Activated T-cell treated with anti-CD3 and anti-CD28 coated beads, Interleukin-2, amount 50 U/mL, for 72 hours (primary cell): ENCODE measurements around the gene GRK3. TPM values are rescaled to one million over a fixed set of nuclear protein-coding genes. Genes with fewer than 3 reads are reported as not detected.

ENCODE experiments used
- ATAC-seq, 2 donors: fragments of 150-1000 bp; cut with Tn5 transposase; replicated peaks in 1 of 2; 2 replicates each; pipeline ENCODE4 v1.10.0; 2021; ENCODE audit warnings: moderate library complexity in 2 of 2, mild to moderate bottlenecking in 1 of 2
- DNase-seq, 2 donors: peaks; one replicate each; pipeline ENCODE4 v3.0.0; 2021 to 2022; ENCODE audit warnings: mixed read lengths in 1 of 2
- H3K27ac Mint-ChIP-seq: one replicate; pipeline ENCODE4 v1.8.0; 2022; ENCODE audit warnings: mild to moderate bottlenecking, moderate library complexity, mixed read lengths
- H3K27me3 Mint-ChIP-seq: one replicate; pipeline ENCODE4 v1.8.0; 2022; ENCODE audit warnings: low read depth, mixed read lengths
- H3K36me3 Mint-ChIP-seq, 2 donors: one replicate each; pipeline ENCODE4 v1.8.0; 2022; ENCODE audit warnings: mixed read lengths in 2 of 2, mild to moderate bottlenecking in 1 of 2; ENCODE audit not compliant: insufficient read depth in 2 of 2
- H3K4me1 Mint-ChIP-seq: one replicate; pipeline ENCODE4 v1.8.0; 2022; ENCODE audit warnings: low read depth, mixed read lengths
- H3K4me3 Mint-ChIP-seq, 2 donors: one replicate each; pipeline ENCODE4 v1.8.0; 2022; ENCODE audit warnings: mild to moderate bottlenecking in 2 of 2, mixed read lengths in 2 of 2, moderate library complexity in 2 of 2
- H3K9me3 Mint-ChIP-seq, 2 donors: one replicate each; pipeline ENCODE4 v1.8.0; 2022; ENCODE audit warnings: mixed read lengths in 2 of 2
- total RNA-seq, 2 donors: library from RNA; stranded (reverse); gene quantifications; one replicate each; pipeline ENCODE4 v1.2.3, GENCODE V29; 2022

GRK3 gene
- total RNA-seq, 2 donors from 2014 or later: 25.9 to 31.9 TPM

GRCh38 chr22:25748140-25748539 lies 183.7 kb downstream of the GRK3 start:
- ATAC-seq: no peak
- H3K27ac Mint-ChIP-seq: no peak overlapping the region
- H3K4me3 Mint-ChIP-seq: no peak overlapping the region
- DNase-seq: no peak
- no peaks in the 10 kb centered on the region for H3K27me3 Mint-ChIP-seq
- H3K36me3 Mint-ChIP-seq: peaks cover 0 to 2% of the 10 kb centered on the region in 2 donors
- peaks cover 0 to 1% of the 10 kb centered on the region in 2 donors for H3K9me3 Mint-ChIP-seq
- H3K4me1 Mint-ChIP-seq: peaks cover 79% of the 10 kb centered on the region

GRCh38 chr22:25748704-25749103 lies 184.2 kb downstream of the GRK3 start:
- no peak for DNase-seq
- Mint-ChIP-seq H3K4me3 (peak overlapping the region in 1 of 2 donors; percentile 23), H3K4me1 (peaks cover 73% of the 10 kb centered on the region), H3K27ac (no peak overlapping the region), H3K9me3 (peaks cover 0 to 1% of the 10 kb centered on the region in 2 donors), H3K27me3 (no peaks in the 10 kb centered on the region), H3K36me3 (peaks cover 0 to 2% of the 10 kb centered on the region in 2 donors)
- ATAC-seq: no peak

GRCh38 chr22:25749420-25750169 lies 185.1 kb downstream of the GRK3 start:
- H3K9me3 Mint-ChIP-seq: peaks cover 0 to 1% of the 10 kb centered on the region in 2 donors
- no peaks in the 10 kb centered on the region for H3K27me3 Mint-ChIP-seq
- peak overlapping the region; percentile 81 to 91 for H3K4me3 Mint-ChIP-seq
- peak overlapping the region; percentile 97 for H3K27ac Mint-ChIP-seq
- H3K36me3 Mint-ChIP-seq: peaks cover 0 to 2% of the 10 kb centered on the region in 2 donors
- ATAC-seq (peak; percentile 89 to 90), DNase-seq (peak; percentile 71 to 75)
- H3K4me1 Mint-ChIP-seq: peaks cover 73% of the 10 kb centered on the region

GRCh38 chr22:25750569-25751173 lies 186.2 kb downstream of the GRK3 start:
- H3K36me3 Mint-ChIP-seq: peaks cover 0 to 2% of the 10 kb centered on the region in 2 donors
- H3K9me3 Mint-ChIP-seq: peaks cover 0 to 1% of the 10 kb centered on the region in 2 donors
- peaks cover 62% of the 10 kb centered on the region for H3K4me1 Mint-ChIP-seq
- no peaks in the 10 kb centered on the region for H3K27me3 Mint-ChIP-seq
- no peak for ATAC-seq
- no peak overlapping the region for H3K27ac Mint-ChIP-seq
- H3K4me3 Mint-ChIP-seq: peak overlapping the region; percentile 81 to 91
- no peak for DNase-seq

- peak overlapping the region; percentile 22 for H3K27ac Mint-ChIP-seq
- no peak for ATAC-seq
- no peaks in the 10 kb centered on the region for H3K27me3 Mint-ChIP-seq
- DNase-seq: no peak
- peaks cover 0 to 1% of the 10 kb centered on the region in 2 donors for H3K9me3 Mint-ChIP-seq
- peaks cover 0 to 2% of the 10 kb centered on the region in 2 donors for H3K36me3 Mint-ChIP-seq
- peaks cover 57% of the 10 kb centered on the region for H3K4me1 Mint-ChIP-seq
- H3K4me3 Mint-ChIP-seq: peak overlapping the region; percentile 14 to 58
These were observed 186.7 kb downstream of the GRK3 start for GRCh38 chr22:25751174-25751581.

GRCh38 chr22:25752615-25753214 lies 188.2 kb downstream of the GRK3 start:
- no peak for ATAC-seq
- Mint-ChIP-seq H3K27me3 (no peaks in the 10 kb centered on the region), H3K27ac (no peak overlapping the region), H3K9me3 (no peaks in the 10 kb centered on the region), H3K4me3 (no peak overlapping the region), H3K4me1 (peaks cover 41% of the 10 kb centered on the region), H3K36me3 (peaks cover 0 to 2% of the 10 kb centered on the region in 2 donors)
- DNase-seq: no peak

- Mint-ChIP-seq H3K9me3 (no peaks in the 10 kb centered on the region), H3K36me3 (peaks cover 0 to 2% of the 10 kb centered on the region in 2 donors), H3K4me1 (peaks cover 37% of the 10 kb centered on the region), H3K27ac (no peak overlapping the region), H3K4me3 (no peak overlapping the region), H3K27me3 (no peaks in the 10 kb centered on the region)
- DNase-seq (no peak), ATAC-seq (no peak)
These were observed 188.8 kb downstream of the GRK3 start for GRCh38 chr22:25753252-25753651.

- Mint-ChIP-seq H3K27ac (no peak overlapping the region), H3K9me3 (no peaks in the 10 kb centered on the region), H3K27me3 (no peaks in the 10 kb centered on the region), H3K36me3 (peaks cover 0 to 2% of the 10 kb centered on the region in 2 donors), H3K4me3 (no peak overlapping the region), H3K4me1 (peaks cover 23% of the 10 kb centered on the region)
- ATAC-seq: no peak
- no peak for DNase-seq
These were observed 190.2 kb downstream of the GRK3 start for GRCh38 chr22:25754527-25755202.

- Mint-ChIP-seq H3K36me3 (no peaks in the 10 kb centered on the region), H3K4me1 (no peaks in the 10 kb centered on the region)
These were observed 193.2 kb downstream of the GRK3 start for GRCh38 chr22:25757686-25758085.

GRCh38 chr22:25758316-25758715 lies 193.8 kb downstream of the GRK3 start:
- no peaks in the 10 kb centered on the region for H3K9me3 Mint-ChIP-seq
- H3K36me3 Mint-ChIP-seq: no peaks in the 10 kb centered on the region
- H3K27ac Mint-ChIP-seq: no peak overlapping the region
- ATAC-seq (no peak), DNase-seq (no peak)
- no peaks in the 10 kb centered on the region for H3K4me1 Mint-ChIP-seq
- no peaks in the 10 kb centered on the region for H3K27me3 Mint-ChIP-seq
- no peak overlapping the region for H3K4me3 Mint-ChIP-seq

More at GRCh38 chr22:25757686-25758085, 193.2 kb downstream of the GRK3 start:
- H3K27me3 Mint-ChIP-seq: no peaks in the 10 kb centered on the region
- no peak for ATAC-seq
- H3K27ac Mint-ChIP-seq: no peak overlapping the region
- DNase-seq: no peak
- H3K9me3 Mint-ChIP-seq: no peaks in the 10 kb centered on the region
- no peak overlapping the region for H3K4me3 Mint-ChIP-seq

- Mint-ChIP-seq H3K4me3 (no peak overlapping the region), H3K27ac (no peak overlapping the region), H3K9me3 (no peaks in the 10 kb centered on the region), H3K4me1 (no peaks in the 10 kb centered on the region), H3K36me3 (no peaks in the 10 kb centered on the region), H3K27me3 (no peaks in the 10 kb centered on the region)
- no peak for ATAC-seq
- DNase-seq: no peak
These were observed 195.4 kb downstream of the GRK3 start for GRCh38 chr22:25759825-25760231.

- H3K4me1 Mint-ChIP-seq: no peaks in the 10 kb centered on the region
- H3K36me3 Mint-ChIP-seq: no peaks in the 10 kb centered on the region
- ATAC-seq: no peak
- no peak overlapping the region for H3K4me3 Mint-ChIP-seq
- DNase-seq: no peak
- no peaks in the 10 kb centered on the region for H3K27me3 Mint-ChIP-seq
- no peak overlapping the region for H3K27ac Mint-ChIP-seq
- H3K9me3 Mint-ChIP-seq: no peaks in the 10 kb centered on the region
These were observed 195.8 kb downstream of the GRK3 start for GRCh38 chr22:25760294-25760693.
